Measurements from ENCODE around the gene TOP2A.

Gene TOP2A, protein sequence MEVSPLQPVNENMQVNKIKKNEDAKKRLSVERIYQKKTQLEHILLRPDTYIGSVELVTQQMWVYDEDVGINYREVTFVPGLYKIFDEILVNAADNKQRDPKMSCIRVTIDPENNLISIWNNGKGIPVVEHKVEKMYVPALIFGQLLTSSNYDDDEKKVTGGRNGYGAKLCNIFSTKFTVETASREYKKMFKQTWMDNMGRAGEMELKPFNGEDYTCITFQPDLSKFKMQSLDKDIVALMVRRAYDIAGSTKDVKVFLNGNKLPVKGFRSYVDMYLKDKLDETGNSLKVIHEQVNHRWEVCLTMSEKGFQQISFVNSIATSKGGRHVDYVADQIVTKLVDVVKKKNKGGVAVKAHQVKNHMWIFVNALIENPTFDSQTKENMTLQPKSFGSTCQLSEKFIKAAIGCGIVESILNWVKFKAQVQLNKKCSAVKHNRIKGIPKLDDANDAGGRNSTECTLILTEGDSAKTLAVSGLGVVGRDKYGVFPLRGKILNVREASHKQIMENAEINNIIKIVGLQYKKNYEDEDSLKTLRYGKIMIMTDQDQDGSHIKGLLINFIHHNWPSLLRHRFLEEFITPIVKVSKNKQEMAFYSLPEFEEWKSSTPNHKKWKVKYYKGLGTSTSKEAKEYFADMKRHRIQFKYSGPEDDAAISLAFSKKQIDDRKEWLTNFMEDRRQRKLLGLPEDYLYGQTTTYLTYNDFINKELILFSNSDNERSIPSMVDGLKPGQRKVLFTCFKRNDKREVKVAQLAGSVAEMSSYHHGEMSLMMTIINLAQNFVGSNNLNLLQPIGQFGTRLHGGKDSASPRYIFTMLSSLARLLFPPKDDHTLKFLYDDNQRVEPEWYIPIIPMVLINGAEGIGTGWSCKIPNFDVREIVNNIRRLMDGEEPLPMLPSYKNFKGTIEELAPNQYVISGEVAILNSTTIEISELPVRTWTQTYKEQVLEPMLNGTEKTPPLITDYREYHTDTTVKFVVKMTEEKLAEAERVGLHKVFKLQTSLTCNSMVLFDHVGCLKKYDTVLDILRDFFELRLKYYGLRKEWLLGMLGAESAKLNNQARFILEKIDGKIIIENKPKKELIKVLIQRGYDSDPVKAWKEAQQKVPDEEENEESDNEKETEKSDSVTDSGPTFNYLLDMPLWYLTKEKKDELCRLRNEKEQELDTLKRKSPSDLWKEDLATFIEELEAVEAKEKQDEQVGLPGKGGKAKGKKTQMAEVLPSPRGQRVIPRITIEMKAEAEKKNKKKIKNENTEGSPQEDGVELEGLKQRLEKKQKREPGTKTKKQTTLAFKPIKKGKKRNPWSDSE (N-terminal part only)

DNA sequence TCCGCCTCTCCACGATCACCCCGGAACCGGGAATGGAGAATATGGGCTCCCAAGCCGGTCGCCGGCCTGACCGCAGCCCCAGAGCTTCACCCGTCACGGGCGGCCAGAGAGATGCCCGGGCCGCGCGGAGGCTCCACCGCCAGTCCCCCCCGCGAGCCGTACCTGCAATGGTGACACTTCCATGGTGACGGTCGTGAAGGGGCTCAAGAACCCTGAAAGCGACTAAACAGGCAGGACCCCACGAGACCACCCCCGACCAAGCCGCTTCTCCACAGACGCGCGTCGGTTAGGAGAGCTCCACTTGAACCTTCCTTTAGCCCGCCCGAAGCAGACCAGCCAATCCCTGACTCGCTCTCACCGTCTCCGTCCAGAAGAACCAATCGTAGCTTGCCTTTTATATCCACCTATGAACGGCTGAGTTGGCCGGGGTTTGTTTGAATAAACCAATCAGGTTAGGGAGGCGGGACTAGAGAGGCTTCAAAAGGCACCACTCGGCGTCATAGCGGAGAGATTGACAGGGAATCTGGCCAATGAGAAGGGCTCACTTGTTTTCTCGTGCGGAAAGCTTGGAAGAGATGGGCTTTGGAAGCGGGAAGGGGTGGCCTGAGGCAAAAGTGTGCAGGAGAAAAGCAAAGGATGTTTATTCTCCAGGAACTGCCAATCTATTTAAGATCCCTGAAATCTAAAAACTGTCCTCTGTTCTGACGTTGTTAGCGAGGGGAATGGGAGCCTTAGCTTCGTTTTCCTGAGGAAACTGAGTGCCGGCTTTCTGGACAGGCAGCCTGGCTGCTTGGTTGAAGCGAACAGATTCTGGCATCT is at the start of gene TOP2A:
TSS of gene TOP2A (minus strand) at position 288 of the 819 bp plus-strand sequence. CDS start at position 183, 105 bp downstream.
- peak; percentile 97 to 99 for DNase-seq

GRCh38 chr17:40467281-40467867 is 49.7 kb upstream of the TOP2A start:
- DNase-seq = no peak

- no peak for DNase-seq
Observed at GRCh38 chr17:40466298-40466971, 48.7 kb upstream of the TOP2A start.

DNA sequence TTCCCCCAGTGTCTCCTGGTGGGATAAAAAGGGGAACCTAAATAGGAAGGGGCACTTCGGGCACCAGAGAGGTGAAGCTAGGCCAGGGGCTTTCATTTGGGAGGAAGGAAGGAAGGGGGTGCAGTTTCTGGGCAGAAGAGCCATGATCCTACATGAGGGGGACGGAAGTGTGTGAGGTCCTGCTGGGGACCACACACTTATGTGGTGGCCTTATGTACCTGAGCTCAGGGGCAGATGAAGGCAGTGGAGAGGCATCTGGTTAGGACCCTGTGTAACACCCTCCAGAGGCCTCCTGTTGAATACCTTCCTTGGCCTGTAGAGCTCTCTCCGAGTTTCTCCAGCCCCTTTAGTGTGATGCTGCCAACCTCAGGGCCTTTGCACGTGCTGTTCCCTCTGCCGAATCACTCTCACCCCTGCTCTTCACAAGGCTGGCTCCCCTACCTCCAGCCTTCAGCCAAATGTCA is 46.7 kb upstream of the TOP2A start:
- DNase-seq = no peak

DNA sequence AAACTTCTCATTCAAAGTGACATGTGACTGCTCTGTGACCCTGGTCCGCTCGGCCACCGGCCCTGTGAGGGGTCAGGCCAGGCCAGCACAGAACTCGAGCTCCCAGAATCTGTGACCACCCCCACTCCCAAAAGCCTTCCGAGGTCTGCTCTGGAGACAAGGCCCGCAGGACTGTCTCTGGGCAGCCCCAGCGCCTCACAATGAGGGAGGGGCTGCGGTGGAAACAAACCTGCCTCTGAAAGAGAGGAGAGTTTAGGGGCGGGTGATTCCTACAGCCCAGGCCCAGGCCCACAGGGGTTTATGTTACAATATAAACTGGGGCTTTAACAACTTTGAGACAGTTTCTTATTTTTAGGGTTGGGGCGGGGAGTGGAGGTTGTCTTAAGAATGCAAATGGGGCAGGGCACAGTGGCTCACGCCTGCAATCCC is 45.4 kb upstream of the TOP2A start:
- no peak for DNase-seq

DNA sequence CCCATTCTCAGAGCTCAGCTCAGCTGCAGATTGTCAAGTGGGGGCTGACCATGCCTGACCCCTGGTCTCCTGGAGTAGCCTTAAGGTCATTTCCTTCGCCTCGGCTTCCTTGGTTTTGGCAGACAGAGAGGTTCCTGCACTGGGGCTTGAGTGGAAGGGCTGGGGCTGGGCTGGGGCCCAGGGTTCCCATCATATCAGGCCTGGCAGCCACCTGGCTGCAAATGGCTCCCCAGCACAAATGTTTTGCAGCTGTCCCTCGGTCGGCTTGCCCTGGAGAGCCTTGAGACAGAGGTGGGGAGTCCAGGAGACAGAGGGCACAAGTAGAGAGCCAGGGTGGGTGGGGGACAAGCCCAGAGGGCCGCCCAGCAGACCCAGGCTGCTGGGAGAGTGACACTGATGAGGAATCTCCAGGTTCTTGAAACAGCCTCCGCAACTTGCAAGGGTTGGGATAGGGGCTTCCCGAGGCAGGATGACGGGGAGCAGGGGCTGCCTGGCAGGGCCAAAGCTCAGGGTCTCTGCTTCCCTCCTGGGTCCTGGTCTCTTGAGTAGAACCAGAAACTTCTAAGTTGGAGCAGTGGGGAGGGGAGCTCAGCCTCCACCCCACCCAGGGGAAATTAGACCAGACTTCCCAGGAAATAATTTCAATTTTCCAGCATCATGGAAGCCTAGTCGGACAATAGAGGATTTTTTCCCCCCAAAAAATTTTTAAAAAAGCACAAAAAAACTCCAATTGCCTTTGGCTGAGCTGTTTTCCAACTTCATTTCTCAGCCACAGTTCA is 44.8 kb upstream of the TOP2A start:
- DNase-seq = no peak

- no peak for DNase-seq
Observed at GRCh38 chr17:40461732-40462342, 44.1 kb upstream of the TOP2A start.

DNA sequence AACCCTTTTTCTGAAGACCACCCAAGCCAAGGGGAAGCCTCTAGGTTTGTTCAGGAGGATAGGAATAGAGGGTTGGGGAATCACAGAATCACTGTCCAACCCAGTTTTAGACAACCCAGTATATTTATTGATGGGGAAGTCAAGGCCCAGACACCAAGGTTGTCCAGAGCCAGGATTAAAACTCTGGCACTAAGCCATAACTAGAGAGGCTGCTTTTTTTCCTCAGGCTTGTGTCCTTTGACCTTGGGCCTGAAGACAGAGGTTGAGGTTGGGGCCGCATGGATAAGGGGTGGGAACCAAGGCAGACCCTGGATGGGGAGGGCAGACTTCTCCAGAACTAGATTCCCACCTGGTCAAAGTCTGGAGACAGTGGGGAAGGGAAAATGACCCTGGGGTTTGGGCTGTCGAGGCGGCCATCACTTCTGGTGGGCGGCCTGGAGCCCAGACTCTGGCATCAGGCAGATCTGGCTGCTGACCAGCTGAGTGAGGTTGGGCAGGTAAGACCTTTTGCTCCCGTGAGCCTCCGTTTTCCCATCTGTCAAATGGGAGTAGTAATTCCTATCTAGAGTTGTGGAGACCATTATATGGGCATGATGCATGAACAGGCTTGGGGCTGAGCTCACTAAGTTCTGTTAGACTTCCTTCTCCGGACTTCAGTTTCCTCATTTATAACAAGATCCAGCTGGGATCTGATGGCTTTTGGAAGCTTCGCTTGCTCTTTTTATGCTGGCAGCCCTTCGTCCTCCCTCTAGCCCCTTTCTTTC is 43.5 kb upstream of the TOP2A start:
- no peak for DNase-seq

DNA sequence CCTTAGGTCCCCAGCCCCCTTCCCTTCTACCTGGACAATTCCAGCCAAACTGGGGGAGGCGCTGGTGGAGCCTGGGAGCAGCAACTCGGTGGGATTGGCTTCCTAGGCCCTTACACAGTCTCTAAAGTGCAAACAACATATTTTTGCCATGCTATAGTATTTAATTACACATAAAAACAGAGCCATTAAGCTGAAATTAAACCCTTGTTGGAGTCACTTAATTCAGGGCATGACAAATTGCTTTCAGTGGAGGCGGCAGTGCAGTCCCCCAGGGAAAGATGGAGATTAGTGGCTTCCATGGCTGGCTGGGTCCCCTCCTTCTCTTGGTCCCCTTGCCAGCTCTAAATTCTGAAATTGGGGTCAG is 42.9 kb upstream of the TOP2A start:
- DNase-seq = no peak

GRCh38 chr17:40459636-40460603 is 42.2 kb upstream of the TOP2A start:
- DNase-seq = no peak

- no peak for DNase-seq
Observed at GRCh38 chr17:40458851-40459482, 41.3 kb upstream of the TOP2A start.

GRCh38 chr17:40457964-40458791 is 40.5 kb upstream of the TOP2A start:
- DNase-seq = no peak

GRCh38 chr17:40457369-40457768 is 39.7 kb upstream of the TOP2A start:
- no peak for DNase-seq

GRCh38 chr17:40456396-40456951 is 38.8 kb upstream of the TOP2A start:
- no peak for DNase-seq

DNA sequence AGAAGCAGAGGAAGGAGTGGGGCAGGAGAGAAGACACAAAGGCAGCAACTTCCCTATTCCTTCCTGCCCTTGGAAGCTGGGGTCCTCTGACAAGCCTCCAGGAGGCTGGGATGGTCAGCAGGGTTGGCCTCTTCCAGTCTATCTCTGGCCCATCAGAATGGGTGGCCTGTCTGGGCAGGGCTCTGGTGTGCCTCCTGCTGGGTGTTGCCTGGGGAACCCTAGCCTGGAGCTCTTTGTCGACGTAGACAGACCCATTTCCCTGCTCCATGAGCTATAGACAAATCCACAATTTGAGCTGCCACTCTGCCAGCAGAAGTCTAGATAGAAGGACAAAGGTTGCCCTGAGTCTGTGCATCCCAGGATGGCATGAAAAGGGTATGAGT is 36.9 kb upstream of the TOP2A start:
- DNase-seq = no peak

Measured in CD4-positive, alpha-beta T cell treated with Interleukin-1 beta for 1 hour (primary cell).